GM12878 (cell line): ENCODE measurements around the gene POLR1A. TPM values are rescaled to one million over a fixed set of nuclear protein-coding genes. Genes with fewer than 3 reads are reported as not detected.

Experiments
- ATAC-seq: fragments of 200-7000 bp; cut with Tn5 transposase; 3 replicates; pipeline ENCODE4 v1.9.1; 2020; ENCODE audit warnings: mild to moderate bottlenecking, moderate library complexity
- BruUV-seq: library from RNA; stranded (reverse); fragments of 400-500 nt; replicated peaks from 2 replicates; lab custom pipeline; 2021; lab: Mats Ljungman, UMichigan
- CTCF ChIA-PET: fragments of 300-600 bp; sonication (Branson Sonifier 250); formaldehyde crosslinking; extraction: SDS; loops from one replicate; lab custom pipeline; 2021; ENCODE audit warnings: inconsistent platforms; lab: Yijun Ruan, JAX
- POLR2A ChIA-PET: fragments of 350-600 bp; formaldehyde crosslinking; extraction: SDS; loops from one replicate; lab custom pipeline; 2021; ENCODE audit warnings: inconsistent platforms; lab: Charles Lee
- RAD21 ChIA-PET: fragments of 300-600 bp; sonication (Branson Sonifier 250); formaldehyde crosslinking; loops from one replicate; lab custom pipeline; 2023; ENCODE audit warnings: antibody characterized with exemption; ENCODE audit not compliant: unreplicated experiment; lab: Charles Lee
- SMC1A ChIA-PET: fragments of 300-600 bp; sonication (Branson Sonifier 250); formaldehyde crosslinking; loops from one replicate; lab custom pipeline; 2023; ENCODE audit not compliant: unreplicated experiment, uncharacterized antibody; lab: Charles Lee
- DNase-seq: peaks from one replicate; pipeline ENCODE4 v3.0.0-alpha.2; 2011; ENCODE audit warnings: low read depth, low spot score
- FAIRE-seq: peaks from 3 replicates; lab custom pipeline; 2011; peaks lifted over from hg19 to GRCh38; lab: Jason Lieb, UNC
- H2AFZ ChIP-seq: 2 replicates; pipeline ENCODE4 v1.6.0; 2011; ENCODE audit warnings: low read depth, low read length, control low read depth; ENCODE audit not compliant: control insufficient read depth
- H3K27ac ChIP-seq: 2 replicates; pipeline ENCODE4 v1.5.1; 2011; ENCODE audit warnings: control low read depth; ENCODE audit not compliant: control insufficient read depth, insufficient read depth
- H3K27me3 ChIP-seq, 2 experiments: replicated peaks in 1 of 2; 2 replicates each; pipeline versions ENCODE4 v1.6.0 to v1.6.1; 2011; ENCODE audit warnings: low read length in 1 of 2; ENCODE audit not compliant: control insufficient read depth in 2 of 2, insufficient read depth in 2 of 2
- H3K36me3 ChIP-seq, 2 experiments: 2 replicates each; pipeline ENCODE4 v1.5.1; 2011; ENCODE audit warnings: low read length in 1 of 2; ENCODE audit not compliant: control insufficient read depth in 2 of 2, insufficient read depth in 2 of 2
- H3K4me1 ChIP-seq: 2 replicates; pipeline ENCODE4 v1.6.1; 2011; ENCODE audit warnings: mild to moderate bottlenecking, low read length, moderate library complexity, mixed read lengths; ENCODE audit not compliant: control insufficient read depth, insufficient read depth
- H3K4me2 ChIP-seq: 2 replicates; pipeline ENCODE4 v1.6.0; 2011; ENCODE audit warnings: control low read depth; ENCODE audit not compliant: control insufficient read depth, insufficient read depth
- H3K4me3 ChIP-seq: fragments of 200-600 bp; sonication (generic); 2 replicates; pipeline ENCODE4 v1.5.1; 2016
- H3K79me2 ChIP-seq: 2 replicates; pipeline ENCODE4 v1.6.0; 2011; ENCODE audit warnings: low read length; ENCODE audit not compliant: control insufficient read depth, insufficient read depth
- H3K9ac ChIP-seq: 2 replicates; pipeline ENCODE4 v1.8.0; 2011; ENCODE audit warnings: low read length, control low read depth, mixed read lengths; ENCODE audit not compliant: control insufficient read depth, insufficient read depth
- H3K9me3 ChIP-seq: replicated peaks from 3 replicates; pipeline ENCODE4 v1.5.1; 2011; ENCODE audit warnings: mild to moderate bottlenecking, low read length; ENCODE audit not compliant: control insufficient read depth, insufficient read depth
- H4K20me1 ChIP-seq: 2 replicates; pipeline ENCODE4 v1.6.0; 2011; ENCODE audit not compliant: control insufficient read depth, insufficient read depth
- EED ChIP-seq: sonication (generic); IDR thresholded peaks from 2 replicates; pipeline ENCODE4 v1.6.1; 2016; ENCODE audit warnings: antibody characterized with exemption, low read depth
- EGR1 ChIP-seq, 2 experiments: IDR thresholded peaks; 1 replicate in 1 of 2; 2 replicates in 1 of 2; pipeline ENCODE4 v1.6.1; 2011 to 2012; ENCODE audit warnings: low read depth in 2 of 2, low read length in 2 of 2, borderline replicate concordance in 1 of 2, mild to moderate bottlenecking in 1 of 2, moderate library complexity in 1 of 2
- MTA3 ChIP-seq: IDR thresholded peaks from 2 replicates; pipeline ENCODE4 v1.6.1; 2012; ENCODE audit warnings: low read length, inconsistent platforms, borderline replicate concordance
- NR2F1 ChIP-seq: fragments of 450-650 bp; conservative IDR thresholded peaks from 2 replicates; pipeline ENCODE4 v1.6.1; 2017; ENCODE audit warnings: mild to moderate bottlenecking
- RUNX3 ChIP-seq: IDR thresholded peaks from 2 replicates; pipeline ENCODE4 v1.6.1; 2012; ENCODE audit warnings: low read length, inconsistent platforms
- TCF7 ChIP-seq: IDR thresholded peaks from 2 replicates; pipeline ENCODE4 v1.6.1; 2014; ENCODE audit warnings: antibody characterized with exemption, borderline replicate concordance
- WGBS: methylation state at CpG from one replicate; pipeline ENCODE4 v1.1.6; 2016; ENCODE audit warnings: low lambda C conversion rate; ENCODE audit not compliant: insufficient replicate concordance, insufficient coverage; ENCODE audit errors: missing lambda C conversion rate; 5-methylcytosine and 5-hydroxymethylcytosine counted together
- in situ Hi-C: fragments of 300-500 bp; cut with MboI; formaldehyde crosslinking; loops from 9 replicates; pipeline ENCODE4 v1.14.3; 2018; ENCODE audit warnings: mixed read lengths
- intact Hi-C: fragments of 100-400 bp; cut with micrococcal nuclease; formaldehyde crosslinking; loops from one replicate; pipeline ENCODE4 v1.14.2; 2022; ENCODE audit not compliant: unreplicated experiment
- polyA plus RNA-seq, 11 experiments: library from polyadenylated mRNA; depleted of rRNA in 4 of 11; unstranded in 6 of 11; stranded (reverse) in 5 of 11; fragments of >200 nt; fragmentation: Nextera tagmentation in 4 of 11; fragmentation: Illumina TruSeq in 1 of 11; extraction: Ambion mirVana in 4 of 11; extraction: Trizol in 1 of 11; gene quantifications; 1 replicate in 1 of 11; 2 replicates in 10 of 11; pipeline versions ENCODE4 v1.2.1 to v1.2.3, GENCODE V29; 2011 to 2016; ENCODE audit warnings: inconsistent platforms in 2 of 11, missing spikeins in 2 of 11, low read depth in 1 of 11
- total RNA-seq, 4 experiments: library from RNA; depleted of rRNA in 3 of 4; stranded (reverse); fragments of >200 nt in 3 of 4; fragmentation: Illumina TruSeq in 1 of 4; extraction: Trizol in 1 of 4; gene quantifications; 2 replicates each; pipeline versions ENCODE4 v1.2.1 to v1.2.3, GENCODE V29; 2013 to 2021
- TF ChIP-seq, protein P1 (sequence below): fragments of 450-650 bp; IDR thresholded peaks from 2 replicates; pipeline ENCODE4 v1.6.1; 2016; ENCODE audit warnings: mild to moderate bottlenecking, moderate library complexity, borderline replicate concordance

POLR1A gene
- total and polyA plus RNA-seq, 10 of the 15 experiments (the other 5 are each of a cell fraction or from before 2014, with no cell fraction given): 2.1 to 53.9 (median 17.8) TPM

GRCh38 chr2:86037795-86038192 is 67.9 kb downstream of the POLR1A start (continued):
- TF ChIP-seq EED (no peak), RUNX3 (no peak), MTA3 (no peak), TCF7 (no peak)

- SMC1A ChIA-PET: interaction anchor here (0.8 to 4.8 kb wide), 25 partner anchors 16 to 213 kb away, joined by 3 to 114 read pairs (median 8); partner anchors contain the start of genes POLR1A, PTCD3 and ST3GAL5
- Histone ChIP-seq H3K4me2 (peak overlapping the region; percentile 72), H2AFZ (no peak overlapping the region; the same call in 1 of the 2 replicates)
Observed at GRCh38 chr2:86037141-86037794, 68.4 kb downstream of the POLR1A start.

More at GRCh38 chr2:86037141-86037794, 68.4 kb downstream of the POLR1A start:
- no TSS peak for BruUV-seq
- RAD21 ChIA-PET: interaction anchor here (0.8 to 4.4 kb wide), 23 partner anchors 14 to 400 kb away, joined by 3 to 132 read pairs (median 12); partner anchors contain the start of gene ST3GAL5
- no peaks in the 10 kb centered on the region for H3K27me3 ChIP-seq
- no peaks in the 10 kb centered on the region for H4K20me1 ChIP-seq
- H3K79me2 ChIP-seq: no peaks in the 10 kb centered on the region
- CTCF ChIA-PET: interaction anchor here (0.5 to 6.8 kb wide), 15 partner anchors 13 to 308 kb away, joined by 3 to 100 read pairs (median 11); partner anchors contain the start of gene ST3GAL5
- no peaks in the 10 kb centered on the region for H3K9me3 ChIP-seq
- ATAC-seq: peak; percentile 1; the same call in 1 of the 3 replicates
- peaks cover 30 to 41% of the 10 kb centered on the region in 2 experiments for H3K36me3 ChIP-seq
- intact Hi-C loops (loop anchor here (2.0 kb wide), 3 partner anchors 36 to 184 kb away; no protein-coding TSS in a partner anchor), in situ Hi-C loops (no loop called here)
- DNase-seq: no peak
- peak overlapping the region; percentile 76 for H3K27ac ChIP-seq
- POLR2A ChIA-PET: interaction anchor here (0.5 to 4.0 kb wide), 13 partner anchors 10 to 629 kb away, joined by 3 to 43 read pairs (median 4); partner anchors contain the start of genes KDM3A and ST3GAL5
- no peak for FAIRE-seq
- H3K4me3 ChIP-seq: 0 out of 2 replicates have a peak overlapping the region, but pooled peaks have one; percentile 18
- peaks cover 37% of the 10 kb centered on the region for H3K4me1 ChIP-seq
- H3K9ac ChIP-seq: peak overlapping the region; percentile 46
- WGBS: 46% methylated on average over 12 of the region's 12 CpGs
- TF ChIP-seq EGR1 (IDR thresholded peaks at IDR 0.05; ENCODE audit: borderline replicate concordance in 1 of 2, low read depth in 2 of 2, low read length in 2 of 2) (no peak), NR2F1 (peak; percentile 8; the same call in 1 of the 2 replicates)
- TF ChIP-seq, protein P1, sequence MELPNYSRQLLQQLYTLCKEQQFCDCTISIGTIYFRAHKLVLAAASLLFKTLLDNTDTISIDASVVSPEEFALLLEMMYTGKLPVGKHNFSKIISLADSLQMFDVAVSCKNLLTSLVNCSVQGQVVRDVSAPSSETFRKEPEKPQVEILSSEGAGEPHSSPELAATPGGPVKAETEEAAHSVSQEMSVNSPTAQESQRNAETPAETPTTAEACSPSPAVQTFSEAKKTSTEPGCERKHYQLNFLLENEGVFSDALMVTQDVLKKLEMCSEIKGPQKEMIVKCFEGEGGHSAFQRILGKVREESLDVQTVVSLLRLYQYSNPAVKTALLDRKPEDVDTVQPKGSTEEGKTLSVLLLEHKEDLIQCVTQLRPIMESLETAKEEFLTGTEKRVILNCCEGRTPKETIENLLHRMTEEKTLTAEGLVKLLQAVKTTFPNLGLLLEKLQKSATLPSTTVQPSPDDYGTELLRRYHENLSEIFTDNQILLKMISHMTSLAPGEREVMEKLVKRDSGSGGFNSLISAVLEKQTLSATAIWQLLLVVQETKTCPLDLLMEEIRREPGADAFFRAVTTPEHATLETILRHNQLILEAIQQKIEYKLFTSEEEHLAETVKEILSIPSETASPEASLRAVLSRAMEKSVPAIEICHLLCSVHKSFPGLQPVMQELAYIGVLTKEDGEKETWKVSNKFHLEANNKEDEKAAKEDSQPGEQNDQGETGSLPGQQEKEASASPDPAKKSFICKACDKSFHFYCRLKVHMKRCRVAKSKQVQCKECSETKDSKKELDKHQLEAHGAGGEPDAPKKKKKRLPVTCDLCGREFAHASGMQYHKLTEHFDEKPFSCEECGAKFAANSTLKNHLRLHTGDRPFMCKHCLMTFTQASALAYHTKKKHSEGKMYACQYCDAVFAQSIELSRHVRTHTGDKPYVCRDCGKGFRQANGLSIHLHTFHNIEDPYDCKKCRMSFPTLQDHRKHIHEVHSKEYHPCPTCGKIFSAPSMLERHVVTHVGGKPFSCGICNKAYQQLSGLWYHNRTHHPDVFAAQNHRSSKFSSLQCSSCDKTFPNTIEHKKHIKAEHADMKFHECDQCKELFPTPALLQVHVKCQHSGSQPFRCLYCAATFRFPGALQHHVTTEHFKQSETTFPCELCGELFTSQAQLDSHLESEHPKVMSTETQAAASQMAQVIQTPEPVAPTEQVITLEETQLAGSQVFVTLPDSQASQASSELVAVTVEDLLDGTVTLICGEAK: 0 out of 2 replicates have a peak, but pooled peaks have one; percentile 7
